Body of pancreas (tissue), 4 donors: ENCODE measurements around the gene KBTBD8. TPM values are rescaled to one million over a fixed set of nuclear protein-coding genes. Genes with fewer than 3 reads are reported as not detected.

Experiments
- ATAC-seq: fragments of 150-250 bp; one replicate; pipeline ENCODE4 v1.9.1; 2016
- DNase-seq, 4 donors: peaks; one replicate each; pipeline ENCODE4 v3.0.0-alpha.2; 2019
- H3K27ac ChIP-seq, 4 donors: fragments of 200-600 bp; sonication (generic); 1 replicate in 3 of 4; 2 replicates in 1 of 4; pipeline versions ENCODE4 v1.5.1 to v1.6.1; 2016 to 2019; ENCODE audit warnings: mild to moderate bottlenecking in 1 of 4, mixed read lengths in 1 of 4, moderate library complexity in 1 of 4
- H3K27me3 ChIP-seq, 2 donors: fragments of 200-600 bp; sonication (generic); one replicate each; pipeline ENCODE4 v1.6.0; 2016; ENCODE audit warnings: mild to moderate bottlenecking in 1 of 2
- H3K36me3 ChIP-seq, 2 donors: fragments of 200-600 bp; sonication (generic); replicated peaks in 1 of 2; 2 replicates each; pipeline ENCODE4 v1.5.1; 2016; ENCODE audit warnings: low read depth in 2 of 2; ENCODE audit not compliant: insufficient read depth in 1 of 2
- H3K4me1 ChIP-seq: fragments of 200-600 bp; sonication (generic); one replicate; pipeline ENCODE4 v1.6.0; 2016
- H3K4me3 ChIP-seq, 2 donors: fragments of 200-600 bp; sonication (generic); 1 replicate in 1 of 2; 2 replicates in 1 of 2; pipeline ENCODE4 v1.5.1; 2016 to 2019
- H3K9me3 ChIP-seq, 3 donors: fragments of 200-600 bp; sonication (generic); 1 replicate in 2 of 3; 2 replicates in 1 of 3; pipeline ENCODE4 v1.5.1; 2016
- CTCF ChIP-seq, 7 experiments: fragments of 450-650 bp in 4 of 7; fragments of 200-600 bp in 3 of 7; sonication (generic) in 3 of 7; IDR thresholded peaks; one replicate each; pipeline ENCODE4 v1.5.1; 2016 to 2019; ENCODE audit warnings: antibody characterized with exemption in 7 of 7
- POLR2A ChIP-seq, 3 donors: fragments of 450-650 bp; IDR thresholded peaks; one replicate each; pipeline ENCODE4 v1.6.1; 2016; ENCODE audit warnings: antibody characterized with exemption in 3 of 3, mild to moderate bottlenecking in 2 of 3
- WGBS, 2 donors: methylation state at CpG; one replicate each; pipeline ENCODE4 v1.1.5; 2017; 5-methylcytosine and 5-hydroxymethylcytosine counted together
- intact Hi-C: fragments of 100-400 bp; cut with DNase I; formaldehyde crosslinking; loops from one replicate; pipeline ENCODE4 v1.15.1; 2023
- total RNA-seq, 2 donors: library from RNA; depleted of rRNA; stranded (reverse); fragments of >200 nt; gene quantifications; one replicate each; pipeline ENCODE4 v1.1.0, GENCODE V29; 2016

The KBTBD8 gene
- total RNA-seq, 2 donors from 2014 or later, result 0.78 TPM; not detected in 1

GRCh38 chr3:67033079-67033478 lies 35.0 kb downstream of the KBTBD8 start:
- H3K9me3 ChIP-seq, result no peaks in the 10 kb centered on the region
- H3K27ac ChIP-seq, result no peak overlapping the region
- H3K4me1 ChIP-seq, result peaks cover 29% of the 10 kb centered on the region
- DNase-seq (no peak), ATAC-seq (no peak)
- WGBS, 2 donors, result 66 to 75% methylated on average over 2 of the region's 2 CpGs
- H3K36me3 ChIP-seq, result no peaks in the 10 kb centered on the region
- intact Hi-C loops, result no loop called here
- no peak for TF ChIP-seq POLR2A (IDR thresholded peaks at IDR 0.05)
- TF ChIP-seq CTCF (IDR thresholded peaks at IDR 0.05), result no peak
- H3K4me3 ChIP-seq, result no peak overlapping the region
- H3K27me3 ChIP-seq, result no peaks in the 10 kb centered on the region

GRCh38 chr3:67034371-67034770 lies 36.3 kb downstream of the KBTBD8 start:
- Histone ChIP-seq H3K4me3 (no peak overlapping the region), H3K27ac (no peak overlapping the region), H3K9me3 (no peaks in the 10 kb centered on the region), H3K36me3 (no peaks in the 10 kb centered on the region), H3K27me3 (no peaks in the 10 kb centered on the region), H3K4me1 (peaks cover 29% of the 10 kb centered on the region)
- TF ChIP-seq POLR2A (IDR thresholded peaks at IDR 0.05) (no peak), CTCF (IDR thresholded peaks at IDR 0.05) (no peak)
- DNase-seq, result no peak
- ATAC-seq, result no peak
- 81 to 86% methylated on average over 3 of the region's 3 CpGs for WGBS, 2 donors
- intact Hi-C loops, result no loop called here

- Histone ChIP-seq H3K4me3 (no peak overlapping the region), H3K27me3 (no peaks in the 10 kb centered on the region), H3K4me1 (peaks cover 6% of the 10 kb centered on the region), H3K9me3 (no peaks in the 10 kb centered on the region), H3K27ac (no peak overlapping the region), H3K36me3 (no peaks in the 10 kb centered on the region)
- ATAC-seq, result no peak
- intact Hi-C loops, result no loop called here
- no peak for DNase-seq
- WGBS, 2 donors, result 36 to 53% methylated on average over 4 of the region's 4 CpGs
- TF ChIP-seq POLR2A (IDR thresholded peaks at IDR 0.05) (no peak), CTCF (IDR thresholded peaks at IDR 0.05) (peak in 5 of 7 experiments; percentile 8 to 59 (median 21))
These were observed 39.5 kb downstream of the KBTBD8 start for GRCh38 chr3:67037615-67038014.

- ATAC-seq, result peak; percentile 50
- Histone ChIP-seq H3K36me3 (no peaks in the 10 kb centered on the region), H3K4me3 (no peak overlapping the region), H3K9me3 (no peaks in the 10 kb centered on the region), H3K27me3 (no peaks in the 10 kb centered on the region), H3K27ac (no peak overlapping the region), H3K4me1 (no peaks in the 10 kb centered on the region)
- intact Hi-C loops, result no loop called here
- WGBS, 2 donors, result 24 to 35% methylated on average over 1 of the region's 1 CpG
- no peak for TF ChIP-seq CTCF (IDR thresholded peaks at IDR 0.05)
- no peak for TF ChIP-seq POLR2A (IDR thresholded peaks at IDR 0.05)
- DNase-seq, result no peak
These were observed 46.2 kb downstream of the KBTBD8 start for GRCh38 chr3:67044295-67044694.

GRCh38 chr3:67044955-67045354 lies 46.8 kb downstream of the KBTBD8 start:
- intact Hi-C loops, result no loop called here
- Histone ChIP-seq H3K36me3 (no peaks in the 10 kb centered on the region), H3K27me3 (no peaks in the 10 kb centered on the region), H3K27ac (no peak overlapping the region), H3K4me3 (no peak overlapping the region), H3K9me3 (no peaks in the 10 kb centered on the region), H3K4me1 (no peaks in the 10 kb centered on the region)
- no peak for ATAC-seq
- TF ChIP-seq CTCF (IDR thresholded peaks at IDR 0.05), result no peak
- TF ChIP-seq POLR2A (IDR thresholded peaks at IDR 0.05), result no peak
- no peak for DNase-seq
- 62 to 66% methylated on average over 2 of the region's 2 CpGs for WGBS, 2 donors
